GF-D8 (cell line): ENCODE data around the gene STPG4.
"Not testable (repeated sequence)": the region's sequence is repeated elsewhere in the genome, so short reads cannot be mapped to it uniquely, and the experiment has no call there.

Source experiments
- DNase-seq: peaks from one replicate; lab custom pipeline; 2025; lab: John Stamatoyannopoulos, UW

Gene STPG4

DNA sequence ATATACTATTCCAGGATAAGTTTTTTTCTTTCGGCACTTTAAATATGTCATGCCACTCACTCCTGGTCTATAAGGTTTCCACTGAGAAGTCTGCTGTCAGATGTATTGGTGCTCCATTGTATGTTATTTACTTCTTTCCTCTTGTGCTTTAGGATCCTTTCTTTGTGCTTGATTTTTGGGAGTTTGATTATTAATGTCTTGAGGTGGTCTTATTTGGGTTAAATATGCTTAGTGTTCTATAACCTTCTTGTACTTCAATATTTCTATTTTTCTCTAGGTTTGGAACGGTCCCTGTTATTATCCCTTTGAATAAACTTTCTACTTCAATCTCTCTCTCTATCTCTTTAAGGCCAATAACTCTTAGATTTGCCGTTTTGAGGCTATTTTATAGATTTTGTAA lies 28.3 kb downstream of the STPG4 start:
- DNase-seq = no peak

DNA sequence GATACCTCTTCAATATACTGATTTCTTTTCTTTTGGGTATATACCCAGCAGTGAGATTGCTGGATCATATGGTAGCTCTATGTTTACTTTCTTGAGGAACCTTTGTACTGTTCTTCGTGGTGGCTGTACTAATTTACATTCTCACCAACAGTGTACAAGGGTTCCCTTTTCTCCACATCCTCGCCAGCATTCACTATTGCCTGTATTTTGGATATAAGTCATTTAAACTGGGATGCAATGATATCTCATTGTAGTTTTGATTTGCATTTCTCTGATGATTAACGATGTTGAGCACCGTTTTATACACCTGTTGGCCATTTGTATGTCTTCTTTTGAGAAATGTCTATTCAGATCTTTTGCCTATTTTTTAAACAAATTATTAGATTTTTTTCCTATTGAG lies 30.4 kb downstream of the STPG4 start:
- DNase-seq = not testable (repeated sequence)

DNA sequence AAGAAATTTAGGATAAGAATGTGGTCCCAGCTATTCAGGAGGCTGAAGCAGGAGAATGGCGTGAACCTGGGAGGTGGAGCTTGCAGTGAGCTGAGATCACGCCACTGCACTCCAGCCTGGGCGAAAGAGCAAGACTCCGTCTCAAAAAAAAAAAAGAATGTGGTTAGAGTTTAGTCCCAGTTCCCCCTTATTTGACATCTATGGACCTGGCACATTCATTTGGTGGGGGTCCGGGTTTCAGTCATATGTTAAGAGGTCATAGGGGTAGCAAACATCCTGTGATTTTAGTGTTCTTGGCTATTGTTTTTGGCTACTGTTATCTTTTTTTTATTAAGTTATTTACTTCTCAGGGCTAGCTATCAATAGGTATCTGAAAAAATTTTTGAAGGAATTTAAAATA lies 34.7 kb downstream of the STPG4 start:
- DNase-seq = not testable (repeated sequence)

DNA sequence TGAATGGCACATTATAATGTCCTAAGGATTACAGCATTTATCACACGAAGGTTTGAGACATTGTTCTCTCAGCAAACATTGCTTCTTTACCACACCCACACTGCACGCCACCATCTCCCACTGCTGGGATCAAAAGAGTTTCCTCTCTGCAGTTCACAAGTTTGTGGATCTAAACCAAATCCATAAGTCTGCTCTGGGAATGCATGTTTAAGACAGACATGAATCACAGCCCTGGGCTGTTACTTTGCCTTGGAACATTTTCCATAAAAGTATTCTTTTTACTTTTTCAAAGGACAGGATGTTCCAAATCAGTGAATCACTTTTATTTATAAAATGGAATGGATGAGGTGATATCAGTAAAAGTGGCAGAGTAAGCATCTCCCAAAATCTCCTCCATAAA lies 36.1 kb downstream of the STPG4 start:
- DNase-seq = no peak

DNA sequence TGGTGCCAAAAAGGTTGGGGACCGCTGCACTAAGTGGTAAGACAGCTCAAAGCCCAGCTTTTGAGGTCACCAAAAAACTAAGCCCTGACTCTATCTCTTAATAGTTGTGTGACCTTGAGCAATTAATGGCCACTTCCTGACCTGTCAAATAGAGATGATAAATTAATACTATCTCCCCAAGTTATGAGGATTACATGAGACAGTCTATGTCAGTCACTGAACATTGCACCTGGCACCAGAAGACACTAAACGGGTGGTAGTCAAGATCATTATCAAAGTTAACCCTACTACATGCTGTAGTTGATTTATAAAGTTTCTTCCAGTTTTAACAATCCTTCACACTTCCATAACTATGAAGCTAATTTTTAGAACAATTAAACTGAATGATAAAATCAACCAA lies 36.5 kb downstream of the STPG4 start:
- DNase-seq = no peak

DNA sequence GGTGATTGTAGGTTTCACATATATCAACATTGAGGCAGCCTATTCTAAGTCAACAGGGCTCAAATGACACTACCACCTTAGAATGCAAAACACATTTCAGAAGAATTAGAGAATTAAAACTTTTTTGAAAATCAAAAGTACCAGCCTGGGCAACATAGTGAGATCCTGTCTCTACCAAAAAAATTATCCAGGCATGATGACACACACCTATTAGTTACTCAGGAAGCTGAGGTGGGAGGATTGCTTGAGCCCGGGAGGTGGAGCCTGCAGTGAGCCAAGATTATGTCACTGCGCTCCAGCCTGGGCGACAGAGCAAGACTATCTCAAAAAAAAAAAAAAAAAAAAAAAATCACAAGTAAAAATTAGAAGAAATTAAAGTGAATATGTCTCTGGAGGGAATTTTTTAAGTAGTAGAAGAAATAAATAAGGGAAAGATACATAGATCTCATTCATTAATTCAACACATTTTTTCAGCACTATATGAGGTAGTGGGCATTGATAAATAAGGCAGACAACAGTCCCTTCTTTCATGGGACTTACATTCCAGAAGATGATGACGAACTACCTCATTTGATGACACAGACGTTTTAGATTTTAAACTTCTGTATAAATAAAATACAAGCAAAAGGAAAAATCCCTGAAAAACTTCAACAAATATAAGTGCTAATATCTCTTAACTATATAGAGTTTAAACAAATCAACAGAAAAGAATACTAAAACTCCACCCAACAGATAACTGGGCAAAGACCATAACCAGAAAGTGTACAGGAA lies 42.3 kb downstream of the STPG4 start:
- no peak for DNase-seq

DNA sequence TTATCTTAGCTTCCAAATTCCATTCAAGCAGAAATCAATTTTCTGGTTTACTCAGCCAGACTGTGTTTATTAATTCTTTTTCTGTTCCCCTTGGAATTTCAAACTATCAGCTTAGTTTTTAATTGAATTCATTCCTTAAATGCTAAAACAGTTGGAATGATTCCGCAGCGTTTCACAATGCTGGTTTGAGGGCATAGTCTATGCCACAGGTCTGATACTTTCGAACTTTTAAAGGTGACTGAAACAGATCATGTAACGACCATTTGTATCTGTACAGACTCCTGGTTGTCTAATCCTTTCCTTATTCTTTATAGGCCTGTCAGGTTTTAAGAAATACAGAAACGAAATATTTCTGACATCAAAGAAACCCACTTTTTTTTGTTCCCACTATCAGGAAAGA lies 45.4 kb downstream of the STPG4 start:
- no peak for DNase-seq

DNA sequence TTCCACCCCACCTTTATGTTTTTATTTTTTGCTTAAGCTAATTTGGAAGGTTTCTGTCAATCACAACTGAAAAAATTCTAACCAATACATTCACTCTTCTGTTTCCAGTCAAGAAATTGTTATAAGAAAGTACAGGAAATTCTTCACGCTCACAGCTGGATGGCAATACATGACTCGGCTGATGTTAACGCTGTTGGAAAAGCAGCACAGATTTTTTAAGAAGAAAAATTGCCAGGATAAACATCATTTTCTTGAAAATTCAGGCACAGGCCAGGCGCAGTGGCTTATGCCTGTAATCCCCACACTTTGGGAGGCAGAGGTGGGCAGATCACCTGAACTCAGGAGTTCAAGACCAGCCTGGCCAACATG lies 46.1 kb downstream of the STPG4 start:
- DNase-seq = no peak

DNA sequence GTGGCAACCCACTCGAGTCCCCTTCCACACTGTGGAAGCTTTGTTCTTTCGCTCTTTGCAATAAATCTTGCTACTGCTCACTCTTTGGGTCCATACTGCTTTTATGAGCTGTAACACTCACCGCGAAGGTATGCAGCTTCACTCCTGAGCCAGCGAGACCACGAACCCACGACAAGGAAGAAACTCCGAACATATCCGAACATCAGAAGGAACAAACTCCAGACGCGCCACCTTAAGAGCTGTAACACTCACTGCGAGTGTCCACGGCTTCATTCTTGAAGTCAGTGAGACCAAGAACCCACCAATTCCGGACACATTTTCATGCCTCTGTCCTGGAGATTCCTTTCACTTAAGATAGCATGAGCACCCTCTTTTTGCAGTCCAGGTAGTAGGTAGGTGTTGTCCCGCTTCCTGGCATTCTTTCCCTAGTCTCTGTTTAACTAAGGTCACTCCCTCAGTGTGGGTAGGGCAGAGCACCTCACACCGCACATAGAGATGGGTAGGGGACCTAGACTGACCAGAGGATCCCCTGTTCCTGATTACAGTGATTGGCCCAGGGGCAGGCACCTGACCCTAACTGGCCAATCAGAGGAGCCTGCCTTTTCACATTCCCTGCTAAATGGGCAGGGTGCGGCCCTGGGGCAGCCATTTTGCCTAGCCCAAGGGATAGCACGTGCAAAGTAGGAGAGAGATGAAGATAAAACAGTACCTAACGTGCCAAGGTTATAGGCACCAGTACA lies 46.7 kb downstream of the STPG4 start:
- DNase-seq = not testable (repeated sequence)

DNA sequence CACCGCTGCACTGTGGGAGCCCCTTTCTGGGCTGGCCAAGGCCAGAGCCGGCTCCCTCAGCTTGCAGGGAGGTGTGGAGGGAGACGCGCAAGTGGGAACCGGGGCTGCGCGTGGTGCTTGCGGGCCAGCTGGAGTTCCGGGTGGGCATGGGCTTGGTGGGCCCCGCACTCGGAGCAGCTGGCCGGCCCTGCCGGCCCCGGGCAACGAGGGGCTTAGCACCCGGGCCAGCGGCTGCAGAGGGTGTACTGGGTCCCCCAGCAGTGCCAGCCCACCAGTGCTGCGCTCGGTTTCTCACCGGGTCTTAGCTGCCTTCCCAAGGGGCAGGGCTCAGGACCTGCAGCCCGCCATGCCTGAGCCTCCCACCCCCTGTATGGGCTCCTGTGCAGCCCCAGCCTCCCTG lies 47.9 kb downstream of the STPG4 start:
- not testable (repeated sequence) for DNase-seq

DNA sequence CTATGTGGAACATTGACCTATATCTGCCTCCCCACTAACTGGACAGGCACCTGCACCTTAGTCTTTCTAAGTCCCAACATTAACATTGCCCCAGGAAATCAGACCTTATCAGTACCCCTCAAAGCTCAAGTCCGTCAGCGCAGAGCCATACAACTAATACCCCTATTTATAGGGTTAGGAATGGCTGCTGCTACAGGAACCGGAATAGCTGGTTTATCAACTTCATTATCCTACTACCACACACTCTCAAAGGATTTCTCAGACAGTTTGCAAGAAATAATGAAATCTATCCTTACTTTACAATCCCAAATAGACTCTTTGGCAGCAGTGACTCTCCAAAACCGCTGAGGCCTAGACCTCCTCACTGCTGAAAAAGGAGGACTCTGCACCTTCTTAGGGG lies 48.9 kb downstream of the STPG4 start:
- not testable (repeated sequence) for DNase-seq

DNA sequence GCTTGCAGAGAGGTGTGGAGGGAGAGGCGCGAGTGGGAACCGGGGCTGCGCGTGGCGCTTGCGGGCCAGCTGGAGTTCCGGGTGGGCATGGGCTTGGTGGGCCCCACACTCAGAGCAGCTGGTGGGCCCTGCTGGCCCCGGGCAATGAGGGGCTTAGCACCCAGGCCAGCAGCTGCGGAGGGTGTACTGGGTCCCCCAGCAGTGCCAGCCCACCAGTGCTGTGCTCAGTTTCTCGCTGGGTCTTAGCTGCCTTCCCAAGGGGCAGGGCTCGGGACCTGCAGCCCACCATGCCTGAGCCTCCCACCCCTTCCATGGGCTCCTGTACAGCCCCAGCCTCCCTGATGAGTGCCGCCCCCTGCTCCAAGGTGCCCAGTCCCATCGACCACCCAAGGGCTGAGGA lies 55.4 kb downstream of the STPG4 start:
- DNase-seq = not testable (repeated sequence)

DNA sequence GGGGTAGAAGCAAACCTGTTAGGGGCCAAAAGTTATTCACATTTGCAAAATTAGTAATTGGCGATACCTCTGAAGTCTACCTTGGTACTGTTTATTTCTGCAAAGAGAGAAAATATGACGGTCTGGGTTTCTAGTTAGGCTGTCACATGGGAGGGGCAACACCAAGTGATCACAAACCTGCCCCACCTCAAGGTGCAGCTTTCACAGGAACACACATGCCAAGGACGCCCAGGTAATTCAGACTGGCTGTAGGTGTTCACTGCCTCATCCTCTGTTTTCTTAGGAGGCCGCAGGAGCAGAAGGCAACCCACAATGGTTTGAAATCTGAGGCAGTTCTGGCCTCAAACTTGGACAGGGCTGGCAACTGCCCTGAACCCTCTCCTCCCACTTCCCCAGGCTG lies 56.2 kb downstream of the STPG4 start:
- no peak for DNase-seq

DNA sequence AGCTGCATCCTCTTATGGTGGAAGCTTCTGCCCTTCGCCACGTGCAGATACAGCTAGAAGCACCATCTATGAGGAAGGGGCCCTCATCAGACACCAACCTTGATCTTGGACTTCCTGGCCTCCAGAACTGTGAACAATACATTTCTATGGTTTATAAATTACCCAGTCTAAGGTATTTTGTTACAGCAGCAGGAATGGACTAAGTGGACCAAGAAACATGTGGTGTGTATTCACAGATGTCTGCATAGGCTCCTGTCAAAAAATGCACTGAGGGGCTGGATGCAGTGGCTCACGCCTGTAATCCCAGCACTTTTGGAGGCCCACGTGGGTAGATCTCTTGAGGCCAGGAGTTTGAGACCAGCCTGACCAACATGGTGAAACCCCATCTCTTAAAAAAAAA lies 57.5 kb downstream of the STPG4 start:
- no peak for DNase-seq

DNA sequence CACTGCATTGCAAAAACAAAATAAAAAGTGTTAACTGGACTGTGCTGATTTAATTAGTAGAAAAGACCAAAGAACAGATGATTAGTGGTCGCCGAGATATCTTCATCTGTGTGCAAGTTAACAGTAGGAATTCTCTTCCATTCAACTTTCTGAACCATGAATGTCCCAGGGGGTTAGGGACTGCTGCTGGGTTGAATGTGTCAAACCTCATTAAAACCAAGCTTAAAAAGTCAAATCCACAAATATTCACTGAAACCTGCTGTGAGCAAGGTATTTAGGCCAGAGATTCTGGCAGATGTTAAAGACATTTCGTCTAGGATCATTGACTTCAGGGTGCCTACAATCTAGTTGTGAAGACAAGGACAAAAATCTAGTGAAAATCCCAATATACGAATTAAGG lies 58.7 kb downstream of the STPG4 start:
- DNase-seq = no peak

DNA sequence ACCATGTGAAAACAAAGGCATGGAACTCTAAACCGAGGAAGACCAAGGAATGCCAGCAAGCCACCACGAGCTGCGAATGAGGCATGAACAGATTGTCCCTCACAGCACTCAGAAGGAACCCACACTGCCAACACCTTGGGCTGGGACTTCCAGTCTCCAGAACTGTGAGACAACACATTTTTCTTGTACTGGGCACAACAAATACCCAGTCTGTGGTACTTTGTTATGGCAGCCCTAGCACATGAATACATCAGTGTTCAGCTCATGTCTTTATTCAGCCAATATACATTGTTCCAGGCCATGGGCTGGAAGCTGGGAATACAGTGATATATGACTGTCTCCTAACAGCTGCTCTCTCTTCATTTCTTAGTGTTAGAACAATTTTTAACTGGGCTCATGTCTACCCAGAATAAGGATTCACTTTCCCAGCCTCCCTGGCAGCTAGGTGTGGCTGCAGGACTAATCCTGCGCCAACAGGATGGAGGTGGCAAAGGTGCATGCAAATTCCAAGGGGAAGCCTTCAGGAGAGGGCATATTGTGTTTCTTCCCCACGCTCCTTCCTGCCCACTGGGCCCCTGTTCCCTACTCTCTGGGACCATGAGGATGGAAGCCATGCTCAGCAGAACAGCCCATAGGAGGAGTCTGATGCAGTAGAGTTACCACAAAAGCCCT lies 59.6 kb downstream of the STPG4 start:
- no peak for DNase-seq

DNA sequence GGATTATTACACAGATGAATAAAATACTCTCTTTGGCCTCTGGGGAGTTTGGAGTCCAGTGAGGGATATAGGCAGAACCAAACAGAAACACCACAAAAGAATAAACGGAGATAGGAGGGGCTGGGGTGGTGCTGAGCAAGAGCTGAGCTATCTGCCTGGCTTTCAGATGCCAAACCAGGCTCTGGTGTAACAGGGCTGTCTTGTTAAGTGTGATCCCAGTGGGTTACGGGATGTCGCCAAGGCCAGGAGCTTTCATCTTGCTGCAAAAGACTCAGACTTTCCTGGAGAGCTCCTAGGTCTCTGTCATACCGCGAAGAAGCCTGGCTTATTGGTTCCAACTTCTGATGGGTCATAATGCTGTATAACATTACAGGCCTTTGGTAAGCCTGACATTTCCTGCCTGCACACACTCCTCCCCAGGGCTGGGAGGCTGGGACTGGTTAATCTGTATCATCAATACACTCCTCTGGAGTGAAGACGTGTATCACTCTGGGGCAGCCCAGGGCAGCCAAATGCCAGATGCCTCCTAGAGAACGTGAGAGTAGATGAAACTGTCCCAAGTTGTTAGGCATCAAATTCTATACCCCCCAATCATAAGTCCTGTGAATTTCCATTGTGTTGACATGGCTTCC lies 60.5 kb downstream of the STPG4 start:
- DNase-seq = no peak

DNA sequence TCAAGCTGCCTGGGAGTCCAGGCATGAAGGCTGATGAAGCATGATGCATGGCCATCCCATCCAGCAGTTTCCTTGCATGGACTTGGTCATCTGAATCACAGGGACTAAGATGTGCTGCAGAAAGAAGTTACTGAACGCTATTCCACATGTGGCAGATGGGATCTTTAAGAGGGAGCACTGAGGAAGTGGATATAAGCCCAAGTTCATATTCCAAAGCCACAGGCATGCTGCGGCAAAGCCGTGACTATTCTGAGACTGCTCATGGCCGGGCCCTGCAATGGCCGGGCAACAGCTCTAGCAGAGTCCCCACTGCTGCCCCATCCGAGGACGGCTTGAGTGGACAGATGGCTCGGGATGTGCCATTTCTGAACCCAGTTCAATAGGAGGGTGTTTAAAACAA lies 61.5 kb downstream of the STPG4 start:
- DNase-seq = no peak

DNA sequence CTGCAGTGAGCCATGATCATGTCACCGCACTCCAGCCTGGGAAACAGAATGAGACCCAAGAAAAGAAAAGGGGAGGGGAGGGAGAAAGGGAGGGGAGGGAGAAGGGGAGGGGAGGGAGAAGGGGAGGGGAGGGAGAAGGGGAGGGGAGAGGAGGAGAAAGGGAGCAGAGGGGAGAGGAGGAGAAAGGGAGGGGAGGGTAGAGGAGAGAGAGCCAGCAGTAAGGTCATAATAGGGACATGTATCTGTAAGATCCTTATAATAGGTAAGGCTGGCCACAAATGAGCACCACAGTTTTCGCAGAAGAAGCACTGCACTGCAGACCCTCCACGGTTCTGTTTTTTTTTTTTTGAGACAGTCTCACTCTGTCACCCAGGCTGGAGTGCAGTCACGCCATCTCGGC lies 62.6 kb downstream of the STPG4 start:
- DNase-seq = no peak

DNA sequence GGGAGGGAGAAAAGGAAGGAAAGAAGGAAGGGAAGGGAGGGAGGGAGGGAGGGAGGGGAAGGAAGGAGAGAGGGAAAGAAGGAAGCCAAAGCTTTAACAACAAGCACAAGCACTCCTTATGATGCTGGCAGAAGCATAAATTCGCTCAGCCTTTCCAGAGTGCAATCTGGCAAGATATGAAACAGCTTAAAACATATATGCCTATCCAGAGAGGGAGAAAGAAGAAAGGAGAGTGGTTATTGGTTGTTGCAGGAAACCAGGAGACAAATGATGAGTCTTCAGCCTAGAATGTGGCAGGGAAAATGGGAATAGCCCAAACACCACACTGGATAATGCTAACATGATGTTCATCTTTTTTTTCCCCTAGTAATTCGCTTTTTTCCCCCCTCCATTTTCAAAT lies 64.0 kb downstream of the STPG4 start:
- DNase-seq = no peak

DNA sequence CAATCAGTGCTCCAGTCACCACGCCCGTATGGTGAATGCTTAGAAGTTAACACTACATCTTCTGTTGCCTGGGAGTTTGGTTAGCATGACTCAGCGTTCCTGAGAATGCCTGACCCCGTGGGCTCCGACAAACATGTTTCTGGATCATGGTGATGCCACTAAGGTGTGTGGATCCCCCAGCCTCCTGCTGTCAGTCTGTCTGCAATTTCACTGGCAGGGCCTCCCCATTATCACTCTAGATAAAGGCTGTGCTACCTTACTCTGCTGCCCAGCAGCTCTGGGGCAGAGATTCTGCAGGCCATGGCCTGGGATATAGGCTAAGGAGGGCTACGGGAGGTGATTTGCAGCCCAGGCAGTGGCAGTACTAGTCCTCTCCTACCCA lies 66.0 kb downstream of the STPG4 start:
- DNase-seq = no peak

DNA sequence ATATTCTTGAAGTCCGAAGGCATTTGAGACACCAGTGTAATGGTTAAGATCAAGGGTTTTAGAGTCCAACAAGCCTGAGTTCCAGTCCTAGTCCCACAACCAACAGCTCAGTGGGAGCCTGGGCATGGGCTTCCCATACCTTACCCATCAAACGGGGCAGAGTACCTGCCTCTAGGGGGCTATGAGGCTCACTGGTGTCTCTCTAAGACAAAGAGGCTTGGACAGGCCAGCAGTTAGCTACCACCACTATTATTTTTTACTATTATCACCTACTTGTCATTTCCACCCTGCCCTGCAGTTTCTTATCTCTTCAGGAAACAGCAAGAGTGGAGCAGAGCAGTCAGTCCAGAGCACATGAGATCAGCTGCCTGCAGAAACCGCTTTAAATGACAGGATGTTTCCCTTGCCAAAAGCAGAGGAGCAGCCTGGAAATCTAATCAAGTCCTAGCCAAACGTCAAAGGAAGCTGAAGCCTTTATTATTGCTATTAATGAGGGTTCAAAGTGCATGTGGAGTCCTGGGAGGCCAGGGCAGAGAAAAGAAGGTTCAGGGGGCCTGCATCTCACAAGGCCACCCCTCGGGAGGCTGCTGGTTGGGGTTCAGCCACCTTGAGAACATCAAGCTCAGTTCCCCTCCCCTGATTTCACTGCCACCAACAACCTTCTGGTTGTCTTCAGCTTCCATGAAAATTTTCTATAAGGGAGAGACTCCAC lies 66.6 kb downstream of the STPG4 start:
- no peak for DNase-seq
